GM10847 (cell line): ENCODE data around the gene NTN4.

Experiments used
- POLR2A ChIP-seq: IDR thresholded peaks from 2 replicates; pipeline ENCODE4 v1.6.1; 2011; ENCODE audit not compliant: insufficient read length; ENCODE audit errors: extremely low read depth

NTN4 gene

DNA sequence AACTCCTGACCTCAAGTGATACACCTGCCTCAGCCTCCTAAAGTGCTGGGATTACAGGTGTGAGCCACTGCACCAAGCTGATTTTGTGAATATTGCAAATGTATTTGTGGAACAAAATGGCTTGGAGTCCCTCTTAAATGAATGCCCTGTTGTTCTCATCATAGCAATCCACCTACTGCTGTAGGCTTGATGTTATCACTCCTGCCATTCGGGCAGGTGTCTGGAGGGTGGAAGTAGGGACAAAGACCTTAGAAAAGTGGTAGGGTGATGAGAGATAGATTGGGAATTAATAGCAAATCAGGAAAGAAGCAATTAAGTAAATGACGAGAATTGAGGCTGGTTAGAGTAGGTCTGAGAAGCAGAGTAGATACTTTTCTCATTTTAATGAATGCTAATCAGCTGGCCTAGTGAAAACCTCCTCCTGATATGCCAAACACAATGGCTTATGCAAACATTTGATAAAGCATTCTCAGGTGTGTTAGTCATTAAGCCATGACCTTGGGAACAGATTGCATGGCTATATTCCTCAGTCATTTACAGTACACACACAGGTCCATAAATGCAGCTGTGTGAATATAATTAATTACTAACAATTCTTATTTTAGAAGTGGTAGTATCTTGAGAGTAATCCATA is 178.8 kb downstream of the NTN4 start:
- TF ChIP-seq POLR2A: no peak

DNA sequence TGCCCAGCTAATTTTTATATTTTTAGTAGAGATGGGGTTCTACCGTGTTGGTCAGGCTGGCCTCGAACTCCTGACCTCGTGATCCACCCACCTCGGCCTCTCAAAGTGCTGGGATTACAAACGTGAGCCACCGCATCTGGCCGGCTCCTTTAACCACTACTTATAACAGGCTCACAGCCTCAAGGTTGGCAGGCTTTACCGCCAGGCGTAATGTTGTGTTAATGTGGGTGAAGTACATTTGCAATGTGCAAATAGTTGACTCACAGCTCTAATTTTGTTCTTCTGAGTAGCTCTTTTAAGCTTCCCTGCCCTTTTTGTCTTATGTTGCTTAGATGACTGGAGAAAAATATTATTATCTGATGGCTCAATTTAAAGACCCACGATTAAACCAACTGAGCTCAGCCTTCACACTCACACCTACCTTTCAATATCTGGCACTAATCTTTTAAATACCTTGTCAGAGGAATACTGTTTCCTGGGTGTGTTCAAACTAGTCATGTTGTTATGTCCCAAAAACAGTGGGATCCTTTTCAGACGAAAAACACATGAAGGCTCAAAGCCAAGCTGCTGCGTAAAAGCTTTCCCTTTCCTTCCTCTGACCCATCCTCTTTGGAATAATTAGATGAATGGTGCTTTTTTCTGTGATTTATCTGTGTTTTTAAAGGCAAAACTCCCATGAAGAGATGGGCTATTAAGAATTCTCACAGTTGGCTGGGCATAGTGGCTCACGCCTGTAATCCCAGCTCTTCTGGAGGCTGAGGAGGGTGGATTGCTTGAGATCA is 182.1 kb downstream of the NTN4 start:
- no peak for TF ChIP-seq POLR2A
